ENCODE measurements around the gene CNGB1.

The CNGB1 gene

DNA sequence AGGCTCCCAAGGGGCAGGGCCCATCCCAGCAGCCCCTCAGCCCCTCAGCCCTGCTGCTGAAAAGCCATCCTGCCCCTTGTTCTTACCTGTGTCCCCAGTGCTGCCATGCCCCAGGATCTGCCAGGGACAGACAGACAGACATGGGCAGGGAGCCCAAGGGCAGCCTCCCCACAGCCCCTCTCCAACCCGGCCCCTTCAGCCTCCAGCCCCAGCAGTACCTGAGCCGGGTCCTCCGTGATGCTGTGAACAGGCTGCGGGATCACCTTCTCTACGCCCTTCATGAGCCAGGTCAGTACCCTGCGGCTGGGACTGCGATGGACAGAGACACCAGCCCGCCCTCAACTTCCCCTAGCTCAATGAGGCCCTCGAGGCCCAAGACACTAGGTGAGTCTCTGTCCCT lies 8.2 kb downstream of the CNGB1 start:
- Histone ChIP-seq H3K79me1 (ENCODE audit: low read depth, low read length) (no peaks in the 10 kb centered on the region), H3K14ac (ENCODE audit: low read length) (no peak overlapping the region), H2BK15ac (ENCODE audit: low read length) (no peak overlapping the region), H3K4me2 (ENCODE audit: insufficient read depth, low read length, poor library complexity, severe bottlenecking) (no peak overlapping the region), H2BK120ac (ENCODE audit: low read depth, low read length) (no peak overlapping the region), H2AFZ (ENCODE audit: low read length) (no peak overlapping the region), H2BK12ac (ENCODE audit: low read length) (no peak overlapping the region), H3K4me3 (ENCODE audit: low read length in 2 of 2) (no peak overlapping the region), H4K91ac (ENCODE audit: low read depth, low read length, poor library complexity) (no peak overlapping the region), H4K8ac (ENCODE audit: low read depth, low read length) (no peak overlapping the region), H3K36me3 (replicated peaks in 1 of 2; ENCODE audit: control insufficient read depth in 2 of 2, insufficient read depth in 2 of 2, low read length in 2 of 2) (no peaks in the 10 kb centered on the region), H2BK5ac (ENCODE audit: low read length) (no peak overlapping the region), H2AK5ac (ENCODE audit: low read depth, low read length) (no peak overlapping the region), H3K4me1 (ENCODE audit: control insufficient read depth in 2 of 2, insufficient read depth in 1 of 2, low read depth in 1 of 2, low read length in 2 of 2) (peaks cover 0 to 4% of the 10 kb centered on the region in 2 donors), H3K18ac (ENCODE audit: low read length) (peak overlapping the region; percentile 88), H3K27me3 (ENCODE audit: control insufficient read depth in 3 of 3, insufficient read depth in 3 of 3, low read depth in 1 of 3, low read length in 3 of 3) (peaks cover 0 to 25% (median 0%) of the 10 kb centered on the region in 3 experiments), H3K9me3 (replicated peaks in 1 of 2; ENCODE audit: control insufficient read depth in 2 of 2, insufficient read depth in 1 of 2, low read depth in 1 of 2, low read length in 2 of 2) (peaks cover 0 to 3% of the 10 kb centered on the region in 2 donors), H3K4ac (ENCODE audit: low read length) (no peak overlapping the region), H3K27ac (replicated peaks; ENCODE audit: low read length) (no peak overlapping the region), H3K23ac (ENCODE audit: low read depth, low read length, poor library complexity) (no peak overlapping the region), H3K9ac (ENCODE audit: low read depth, low read length, poor library complexity) (no peak overlapping the region)
- no CpG with 5 or more reads among the region's 9 CpGs for WGBS, 2 donors (ENCODE audit: extremely low coverage in 2 of 2, insufficient read length in 2 of 2, insufficient replicate concordance in 1 of 2)
- DNase-seq (ENCODE audit: low spot score): no peak

DNA sequence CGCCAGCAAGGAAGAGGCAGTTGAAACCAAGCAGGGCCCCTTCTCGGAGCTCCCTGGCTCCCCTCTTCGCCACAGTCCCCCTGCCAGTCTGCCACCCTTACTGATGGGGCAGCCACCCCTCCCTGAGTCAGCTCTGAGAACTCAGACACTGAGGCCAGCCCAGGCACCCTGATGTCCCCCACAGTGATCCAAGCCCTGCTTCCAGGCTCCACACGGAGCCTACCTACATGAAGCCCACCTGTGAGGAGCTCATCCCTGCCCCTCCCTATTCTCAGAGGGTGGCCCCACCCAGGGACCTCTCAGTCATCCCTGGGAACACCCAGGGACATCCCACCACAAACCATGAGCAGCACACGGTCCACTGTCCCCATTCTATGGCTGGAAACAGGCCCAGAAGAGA lies 8.9 kb downstream of the CNGB1 start:
- Histone ChIP-seq H3K36me3 (replicated peaks in 1 of 2; ENCODE audit: control insufficient read depth in 2 of 2, insufficient read depth in 2 of 2, low read length in 2 of 2) (no peaks in the 10 kb centered on the region), H3K79me1 (ENCODE audit: low read depth, low read length) (no peaks in the 10 kb centered on the region), H3K4me2 (ENCODE audit: insufficient read depth, low read length, poor library complexity, severe bottlenecking) (no peak overlapping the region), H3K4me3 (ENCODE audit: low read length in 2 of 2) (no peak overlapping the region), H2BK5ac (ENCODE audit: low read length) (no peak overlapping the region), H3K18ac (ENCODE audit: low read length) (peak overlapping the region; percentile 35), H2BK120ac (ENCODE audit: low read depth, low read length) (no peak overlapping the region), H3K9me3 (replicated peaks in 1 of 2; ENCODE audit: control insufficient read depth in 2 of 2, insufficient read depth in 1 of 2, low read depth in 1 of 2, low read length in 2 of 2) (peaks cover 0 to 3% of the 10 kb centered on the region in 2 donors), H3K9ac (ENCODE audit: low read depth, low read length, poor library complexity) (no peak overlapping the region), H3K14ac (ENCODE audit: low read length) (peak overlapping the region; percentile 47), H2AFZ (ENCODE audit: low read length) (no peak overlapping the region), H3K4ac (ENCODE audit: low read length) (no peak overlapping the region), H2AK5ac (ENCODE audit: low read depth, low read length) (peak overlapping the region; percentile 85), H3K4me1 (ENCODE audit: control insufficient read depth in 2 of 2, insufficient read depth in 1 of 2, low read depth in 1 of 2, low read length in 2 of 2) (peaks cover 0 to 4% of the 10 kb centered on the region in 2 donors), H3K27ac (replicated peaks; ENCODE audit: low read length) (no peak overlapping the region), H2BK12ac (ENCODE audit: low read length) (no peak overlapping the region), H2BK15ac (ENCODE audit: low read length) (no peak overlapping the region), H3K27me3 (ENCODE audit: control insufficient read depth in 3 of 3, insufficient read depth in 3 of 3, low read depth in 1 of 3, low read length in 3 of 3) (peaks cover 0 to 25% (median 0%) of the 10 kb centered on the region in 3 experiments), H4K8ac (ENCODE audit: low read depth, low read length) (no peak overlapping the region), H3K23ac (ENCODE audit: low read depth, low read length, poor library complexity) (no peak overlapping the region), H4K91ac (ENCODE audit: low read depth, low read length, poor library complexity) (no peak overlapping the region)
- WGBS, 2 donors (ENCODE audit: extremely low coverage in 2 of 2, insufficient read length in 2 of 2, insufficient replicate concordance in 1 of 2): no CpG with 5 or more reads among the region's 5 CpGs
- no peak for DNase-seq (ENCODE audit: low spot score)

DNA sequence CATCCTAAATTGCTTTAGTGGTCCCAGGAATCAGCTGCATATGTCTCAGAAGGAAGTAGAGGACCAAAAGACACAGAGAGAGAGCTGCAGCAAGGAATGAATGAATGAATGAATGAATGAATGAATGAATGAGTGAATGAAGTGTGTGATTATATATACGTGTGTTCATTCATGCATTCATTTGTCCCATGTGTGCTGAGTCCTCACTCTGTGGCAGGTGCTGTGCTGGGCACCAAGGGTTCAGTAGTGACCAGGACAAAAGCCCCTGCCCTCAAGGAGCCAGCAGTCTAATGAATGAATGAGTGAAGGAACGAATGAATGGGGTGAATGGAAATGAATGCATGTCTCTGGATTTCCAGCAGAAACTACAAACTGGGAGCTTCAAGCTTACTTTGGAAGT lies 9.4 kb downstream of the CNGB1 start:
- H2BK120ac ChIP-seq (ENCODE audit: low read depth, low read length): no peak overlapping the region
- H3K4me3 ChIP-seq (ENCODE audit: low read length in 2 of 2): no peak overlapping the region
- no peak overlapping the region for H2BK5ac ChIP-seq (ENCODE audit: low read length)
- H3K23ac ChIP-seq (ENCODE audit: low read depth, low read length, poor library complexity): no peak overlapping the region
- no peak overlapping the region for H2AFZ ChIP-seq (ENCODE audit: low read length)
- H2BK15ac ChIP-seq (ENCODE audit: low read length): no peak overlapping the region
- DNase-seq (ENCODE audit: low spot score): no peak
- H3K36me3 ChIP-seq (replicated peaks in 1 of 2; ENCODE audit: control insufficient read depth in 2 of 2, insufficient read depth in 2 of 2, low read length in 2 of 2): no peaks in the 10 kb centered on the region
- peaks cover 0 to 4% of the 10 kb centered on the region in 2 donors for H3K4me1 ChIP-seq (ENCODE audit: control insufficient read depth in 2 of 2, insufficient read depth in 1 of 2, low read depth in 1 of 2, low read length in 2 of 2)
- no peak overlapping the region for H4K8ac ChIP-seq (ENCODE audit: low read depth, low read length)
- H3K27ac ChIP-seq (replicated peaks; ENCODE audit: low read length): no peak overlapping the region
- no peaks in the 10 kb centered on the region for H3K79me1 ChIP-seq (ENCODE audit: low read depth, low read length)
- no peak overlapping the region for H3K14ac ChIP-seq (ENCODE audit: low read length)
- H2AK5ac ChIP-seq (ENCODE audit: low read depth, low read length): no peak overlapping the region
- H3K4me2 ChIP-seq (ENCODE audit: insufficient read depth, low read length, poor library complexity, severe bottlenecking): no peak overlapping the region
- no peak overlapping the region for H2BK12ac ChIP-seq (ENCODE audit: low read length)
- H3K18ac ChIP-seq (ENCODE audit: low read length): no peak overlapping the region
- no peak overlapping the region for H3K9ac ChIP-seq (ENCODE audit: low read depth, low read length, poor library complexity)
- peaks cover 0 to 26% (median 0%) of the 10 kb centered on the region in 3 experiments for H3K27me3 ChIP-seq (ENCODE audit: control insufficient read depth in 3 of 3, insufficient read depth in 3 of 3, low read depth in 1 of 3, low read length in 3 of 3)
- H3K9me3 ChIP-seq (replicated peaks in 1 of 2; ENCODE audit: control insufficient read depth in 2 of 2, insufficient read depth in 1 of 2, low read depth in 1 of 2, low read length in 2 of 2): peaks cover 0 to 3% of the 10 kb centered on the region in 2 donors
- H3K4ac ChIP-seq (ENCODE audit: low read length): no peak overlapping the region
- H4K91ac ChIP-seq (ENCODE audit: low read depth, low read length, poor library complexity): no peak overlapping the region
- WGBS, 2 donors (ENCODE audit: extremely low coverage in 2 of 2, insufficient read length in 2 of 2, insufficient replicate concordance in 1 of 2): no CpG with 5 or more reads among the region's 2 CpGs

DNA sequence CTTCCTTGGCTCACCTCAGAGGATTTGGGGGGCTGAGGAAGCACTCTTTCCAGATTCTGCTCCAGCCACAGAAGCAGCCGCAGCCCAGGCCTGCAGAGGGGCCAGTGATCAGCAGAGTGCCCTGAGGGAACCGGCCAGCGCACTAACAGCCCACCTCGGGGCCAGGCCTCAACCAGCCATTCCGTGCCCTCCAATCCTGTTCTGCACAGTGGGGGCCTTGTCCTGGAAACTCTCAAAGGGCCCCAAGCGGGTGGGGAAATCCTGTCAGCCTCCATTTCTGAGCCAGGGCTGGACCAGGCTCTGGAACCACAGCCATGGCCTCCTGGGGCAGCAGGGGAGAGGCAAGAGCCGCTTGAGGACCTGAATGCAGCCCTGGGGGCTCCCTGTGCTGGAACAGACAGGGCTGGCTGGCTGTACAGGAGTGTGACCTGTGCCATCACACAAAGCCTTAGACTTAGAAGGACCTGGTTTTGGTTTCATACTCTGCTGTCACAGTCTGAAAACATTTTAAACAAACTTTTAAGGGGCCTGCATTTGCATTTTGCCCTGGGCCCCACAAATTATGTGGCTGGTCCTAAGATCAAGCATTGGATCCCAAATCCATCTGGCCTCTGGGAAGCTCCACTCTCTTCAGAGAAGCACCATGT lies 10.0 kb downstream of the CNGB1 start:
- H3K27ac ChIP-seq (replicated peaks; ENCODE audit: low read length): no peak overlapping the region
- H3K23ac ChIP-seq (ENCODE audit: low read depth, low read length, poor library complexity): no peak overlapping the region
- WGBS, 2 donors (ENCODE audit: extremely low coverage in 2 of 2, insufficient read length in 2 of 2, insufficient replicate concordance in 1 of 2): no CpG with 5 or more reads among the region's 7 CpGs

More for the DNA sequence above, 10.0 kb downstream of the CNGB1 start:
- Histone ChIP-seq H3K79me1 (ENCODE audit: low read depth, low read length) (no peaks in the 10 kb centered on the region), H3K9ac (ENCODE audit: low read depth, low read length, poor library complexity) (no peak overlapping the region), H4K91ac (ENCODE audit: low read depth, low read length, poor library complexity) (no peak overlapping the region), H3K4me2 (ENCODE audit: insufficient read depth, low read length, poor library complexity, severe bottlenecking) (no peak overlapping the region), H3K14ac (ENCODE audit: low read length) (no peak overlapping the region), H3K27me3 (ENCODE audit: control insufficient read depth in 3 of 3, insufficient read depth in 3 of 3, low read depth in 1 of 3, low read length in 3 of 3) (peaks cover 0 to 32% (median 0%) of the 10 kb centered on the region in 3 experiments), H2BK15ac (ENCODE audit: low read length) (no peak overlapping the region), H2BK5ac (ENCODE audit: low read length) (no peak overlapping the region), H3K9me3 (replicated peaks in 1 of 2; ENCODE audit: control insufficient read depth in 2 of 2, insufficient read depth in 1 of 2, low read depth in 1 of 2, low read length in 2 of 2) (peaks cover 0 to 3% of the 10 kb centered on the region in 2 donors), H2AFZ (ENCODE audit: low read length) (no peak overlapping the region), H2BK120ac (ENCODE audit: low read depth, low read length) (no peak overlapping the region), H3K4me3 (ENCODE audit: low read length in 2 of 2) (no peak overlapping the region), H3K4ac (ENCODE audit: low read length) (no peak overlapping the region), H2BK12ac (ENCODE audit: low read length) (no peak overlapping the region), H2AK5ac (ENCODE audit: low read depth, low read length) (peak overlapping the region; percentile 74), H3K4me1 (ENCODE audit: control insufficient read depth in 2 of 2, insufficient read depth in 1 of 2, low read depth in 1 of 2, low read length in 2 of 2) (peaks cover 0 to 4% of the 10 kb centered on the region in 2 donors), H4K8ac (ENCODE audit: low read depth, low read length) (no peak overlapping the region), H3K36me3 (replicated peaks in 1 of 2; ENCODE audit: control insufficient read depth in 2 of 2, insufficient read depth in 2 of 2, low read length in 2 of 2) (no peaks in the 10 kb centered on the region), H3K18ac (ENCODE audit: low read length) (peak overlapping the region; percentile 67)
- DNase-seq (ENCODE audit: low spot score): no peak
